NCI-H2171 treated with DMSO at 0.1 percent for 48 hours (cell line): ENCODE data around the gene ARHGEF11.

Experiments
- DNase-seq: peaks from one replicate; lab custom pipeline; 2025; lab: John Stamatoyannopoulos, UW

ARHGEF11 gene

DNA sequence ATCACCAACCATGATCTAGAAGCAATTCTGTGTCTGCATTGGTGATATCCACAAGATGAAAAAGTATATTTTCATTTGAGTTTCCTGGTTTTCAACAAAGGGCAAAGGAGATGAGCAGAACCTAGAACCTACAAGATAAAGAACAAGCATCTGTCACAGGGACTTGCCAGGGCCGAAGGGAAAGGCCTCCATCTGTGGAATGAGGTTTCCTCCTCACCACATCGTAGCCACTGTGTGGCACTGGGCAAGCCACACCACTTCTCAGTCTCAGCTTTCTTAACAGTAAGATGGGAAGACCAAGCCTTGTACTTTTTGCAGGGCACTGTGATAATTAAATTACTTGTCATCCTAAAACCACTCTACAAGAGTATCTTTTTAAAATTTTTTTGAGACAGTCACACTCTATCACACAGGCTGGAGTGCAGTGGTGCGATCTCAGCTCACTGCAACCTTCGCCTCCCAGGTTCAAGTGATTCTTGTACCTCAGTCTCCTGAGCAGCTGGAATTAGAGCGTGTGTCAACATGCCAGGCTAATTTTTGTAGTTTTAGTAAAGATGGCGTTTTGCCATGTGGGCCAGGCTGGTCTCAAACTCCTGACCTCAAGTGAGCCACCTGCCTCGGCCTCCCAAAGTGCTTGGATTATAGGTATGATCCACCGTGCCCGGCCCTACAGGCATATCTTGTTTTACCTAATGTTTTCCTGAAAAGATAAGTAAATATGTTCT, 45.8 kb downstream of the ARHGEF11 start:
- no peak for DNase-seq

DNA sequence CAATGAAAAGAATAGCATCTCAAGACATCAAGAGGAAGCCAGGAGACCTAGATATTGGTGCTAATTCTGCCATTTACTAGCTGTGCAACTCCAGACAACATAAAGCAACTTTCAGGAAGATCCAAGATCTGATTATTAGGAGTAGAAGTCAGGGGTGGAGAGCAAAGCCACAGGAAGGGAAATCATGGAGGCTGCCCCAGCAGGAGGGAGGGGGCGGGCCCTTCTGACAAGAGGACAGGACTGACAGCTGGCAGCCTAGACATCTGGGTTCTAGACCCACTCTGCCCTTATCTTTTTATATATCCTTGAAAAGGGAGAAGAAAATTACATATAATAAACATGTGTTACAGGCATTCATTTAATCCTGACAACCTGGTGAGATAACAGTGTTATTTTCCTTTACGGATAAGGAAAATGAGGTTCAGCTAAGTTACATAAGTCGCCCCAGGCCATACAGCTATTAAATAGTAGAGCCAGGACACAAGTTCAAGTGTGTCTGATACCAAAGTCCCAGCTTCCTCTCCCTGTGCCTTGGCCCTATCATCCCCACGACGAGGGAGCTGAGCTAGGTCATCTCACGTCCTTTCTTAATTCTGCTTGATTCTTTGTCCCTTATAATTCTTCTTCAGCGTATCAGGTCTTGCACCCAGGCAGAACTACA, 46.6 kb downstream of the ARHGEF11 start:
- DNase-seq = no peak

DNA sequence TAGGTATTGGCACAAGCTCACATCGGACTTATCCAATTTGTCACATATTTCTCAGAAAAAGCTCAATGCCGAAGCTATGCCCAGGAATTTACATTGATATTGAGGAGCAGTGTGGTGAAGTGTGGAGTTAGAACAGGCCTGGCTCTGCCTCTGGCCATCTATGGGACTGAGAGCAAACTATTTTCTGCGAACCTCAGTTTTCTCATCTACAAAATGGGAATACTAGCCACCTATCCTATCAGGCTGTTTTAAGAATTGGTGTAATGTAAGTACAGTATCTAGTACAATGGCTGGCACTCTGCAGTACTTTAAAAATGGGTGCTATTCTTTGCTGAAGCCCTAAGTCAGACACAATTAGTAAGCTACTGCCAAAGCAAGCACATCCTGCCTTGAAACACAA, 47.2 kb downstream of the ARHGEF11 start:
- DNase-seq = no peak

DNA sequence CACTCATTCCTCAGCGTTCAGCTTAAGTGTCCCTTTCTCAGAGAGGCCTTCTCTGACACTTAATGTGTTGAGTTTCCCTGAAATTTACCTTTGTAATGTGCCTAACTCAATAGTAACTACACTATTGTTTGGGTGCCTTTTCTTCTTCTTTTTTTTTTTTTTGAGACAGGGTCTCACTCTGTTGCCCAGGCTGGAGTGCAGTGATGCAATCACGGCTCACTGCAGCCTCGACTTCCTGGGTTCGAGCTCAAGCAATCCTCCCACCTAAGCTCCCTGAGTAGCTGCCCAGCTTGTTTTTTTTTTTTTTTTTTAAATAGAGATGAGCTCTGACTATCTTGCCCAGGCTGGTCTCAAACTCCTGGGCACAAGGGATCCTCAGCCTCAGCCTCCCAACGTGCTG, 50.1 kb downstream of the ARHGEF11 start:
- DNase-seq = no peak

DNA sequence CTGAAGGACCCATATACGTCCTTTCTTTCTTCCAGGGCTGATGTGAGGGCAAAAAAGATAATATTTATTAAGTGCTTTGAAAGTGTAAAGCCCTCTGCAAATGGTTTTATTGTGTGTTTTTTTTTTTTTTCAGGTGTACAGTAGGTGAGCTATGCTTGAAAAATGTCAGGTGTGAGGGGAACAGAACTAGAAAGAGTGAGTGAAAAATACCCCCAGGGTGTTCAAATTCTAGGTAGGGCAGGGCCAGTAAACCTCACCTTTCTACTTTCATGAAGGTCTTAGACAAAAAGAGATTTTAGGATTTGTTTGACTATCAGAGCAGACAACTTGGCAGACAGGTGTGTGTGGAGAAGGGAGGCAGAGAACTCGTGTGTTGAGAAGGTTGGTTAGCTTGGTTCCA, 51.3 kb downstream of the ARHGEF11 start:
- DNase-seq = no peak

DNA sequence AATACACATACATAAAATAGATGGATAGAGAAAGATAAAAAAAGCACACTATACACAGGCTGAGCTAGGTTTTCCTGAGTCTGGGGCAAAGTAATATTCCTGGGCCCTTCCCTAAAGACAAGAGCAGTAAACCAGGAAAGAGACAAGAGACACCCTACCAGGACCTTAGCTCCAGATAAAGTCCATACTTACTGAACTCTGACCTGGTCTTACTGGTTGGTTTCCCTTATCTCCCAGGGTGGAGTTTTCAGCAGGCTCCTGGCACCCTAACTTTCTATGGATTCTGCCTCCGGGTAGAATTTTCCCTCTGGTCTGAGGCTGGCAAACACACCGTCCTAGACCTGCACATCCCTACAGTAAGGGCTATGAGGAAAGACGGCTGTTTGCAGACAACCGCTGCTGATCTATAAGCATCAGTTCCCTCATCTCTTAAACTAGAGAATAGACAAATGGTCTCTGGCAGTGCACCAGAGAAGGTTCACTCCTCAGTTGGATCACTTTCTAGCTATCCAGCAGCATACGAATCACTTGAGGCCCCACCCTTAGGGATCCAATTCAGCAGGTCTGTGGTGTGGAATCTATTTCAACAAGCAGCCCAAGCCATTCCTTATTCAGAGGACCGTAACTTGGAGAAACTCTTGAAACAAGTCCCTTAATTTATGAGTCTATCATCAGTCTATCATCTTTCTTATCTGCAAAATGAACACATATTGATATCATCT, 52.0 kb downstream of the ARHGEF11 start:
- DNase-seq = no peak

DNA sequence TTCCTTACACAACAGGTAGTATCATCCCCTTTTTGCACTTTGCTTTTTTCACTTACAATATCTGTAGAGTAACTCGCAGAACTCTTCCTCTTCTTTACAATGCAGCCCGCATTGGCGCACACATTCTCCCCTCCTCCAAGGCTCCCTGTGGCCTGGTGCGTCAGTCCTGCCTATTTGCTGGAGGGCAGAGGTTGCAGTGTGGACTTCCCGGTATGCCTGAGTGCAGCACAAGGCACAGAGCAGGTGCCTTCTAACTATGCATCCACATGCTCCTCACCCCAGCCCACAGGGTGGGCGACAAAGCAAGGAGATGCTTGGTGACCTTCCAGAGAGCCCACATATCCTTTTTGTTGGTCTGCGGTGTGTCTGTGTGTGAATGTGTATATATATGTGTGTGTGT, 53.3 kb downstream of the ARHGEF11 start:
- no peak for DNase-seq

DNA sequence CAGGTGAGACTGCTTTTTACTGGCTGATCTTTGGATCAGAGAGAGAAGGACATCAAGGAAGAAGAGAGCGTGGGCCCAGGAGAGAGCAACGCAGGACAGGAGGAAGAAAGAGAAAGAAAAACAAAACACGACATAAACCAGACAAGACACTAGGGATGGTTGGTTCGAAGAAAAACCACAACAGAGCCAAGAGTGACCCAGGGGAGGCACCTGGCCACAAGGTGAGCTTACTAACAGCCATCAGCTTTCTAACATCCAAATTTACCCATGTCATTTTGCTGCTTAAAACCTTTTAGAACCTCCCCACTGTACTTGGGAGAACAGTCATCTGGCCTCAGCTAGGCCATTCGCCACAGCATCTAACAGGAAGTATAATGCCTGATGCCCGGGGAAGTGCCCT, 57.8 kb downstream of the ARHGEF11 start:
- DNase-seq = no peak

DNA sequence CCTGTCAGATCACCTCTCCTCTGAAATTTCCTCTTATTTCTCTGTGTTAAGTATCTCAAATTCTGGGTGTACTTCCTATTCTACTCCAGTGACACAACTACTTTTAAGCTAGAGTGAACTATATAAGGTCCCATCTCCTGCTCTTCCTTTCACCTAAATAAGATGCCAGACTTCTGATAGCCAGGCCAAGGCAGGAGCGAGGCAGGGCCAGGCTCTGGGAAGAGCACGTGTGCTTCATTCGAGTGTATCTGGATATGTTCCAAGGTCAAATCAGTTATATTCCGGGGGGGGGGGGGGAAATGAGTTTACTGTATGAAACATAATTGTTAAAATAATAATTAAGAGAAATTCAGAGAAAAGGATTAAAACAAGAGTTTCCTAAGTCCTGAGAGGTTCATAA, 65.0 kb downstream of the ARHGEF11 start:
- DNase-seq = no peak

DNA sequence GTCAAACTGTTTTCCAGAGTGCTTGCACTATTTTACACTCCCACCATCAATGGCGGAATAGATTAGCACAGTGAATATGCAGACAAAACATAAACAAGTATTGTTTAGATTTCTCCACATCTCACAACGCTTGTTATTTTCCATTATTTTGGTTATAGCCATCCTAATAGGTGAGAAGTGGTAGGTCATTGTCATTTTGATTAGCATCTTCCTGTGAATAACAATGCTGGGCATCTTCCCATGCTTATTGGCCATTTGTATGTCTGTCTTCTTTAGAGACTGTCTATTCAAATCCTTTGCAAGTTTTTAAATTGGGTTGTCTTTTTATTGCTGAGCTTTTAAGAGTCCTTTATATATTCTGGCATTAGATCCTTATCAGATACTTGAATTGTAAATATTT, 70.5 kb downstream of the ARHGEF11 start:
- no peak for DNase-seq

DNA sequence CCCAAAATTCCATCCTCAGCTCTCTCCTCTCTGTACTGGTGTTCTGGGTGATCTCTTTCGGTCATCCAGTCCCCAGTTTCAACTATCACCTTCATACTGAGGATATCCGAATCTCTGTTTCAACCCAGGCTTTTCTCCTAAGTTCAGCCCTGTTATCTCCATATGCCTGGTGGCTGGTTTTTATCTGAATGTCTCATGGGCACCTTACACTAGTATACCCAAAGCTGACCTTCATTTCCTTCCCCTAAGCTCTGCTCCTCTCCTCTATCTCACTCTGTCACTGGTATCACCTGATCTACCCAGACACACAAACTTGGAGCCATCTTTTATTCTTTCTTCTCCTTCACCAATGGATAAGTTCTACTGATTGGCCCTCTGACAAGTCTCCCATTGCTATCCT, 72.1 kb downstream of the ARHGEF11 start:
- no peak for DNase-seq

DNA sequence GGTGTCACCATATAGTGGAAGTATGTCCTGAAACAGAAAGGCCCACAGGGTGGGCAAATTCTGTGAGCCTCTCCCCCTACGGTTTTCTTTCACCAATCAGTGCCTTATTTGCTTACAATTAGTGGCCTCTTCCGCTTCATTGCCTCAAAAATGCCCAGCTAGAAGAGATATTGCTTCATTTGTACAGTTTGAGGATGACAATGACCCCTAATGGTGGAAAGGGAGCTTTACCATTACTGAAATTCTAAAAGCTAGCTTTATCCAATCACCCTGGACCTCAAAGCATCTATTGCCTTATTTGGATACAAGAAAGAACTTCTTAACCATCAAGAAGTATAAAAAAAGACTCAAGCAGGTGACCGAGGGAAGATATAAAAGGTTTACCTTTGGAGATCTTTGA, 75.5 kb downstream of the ARHGEF11 start:
- DNase-seq = no peak

DNA sequence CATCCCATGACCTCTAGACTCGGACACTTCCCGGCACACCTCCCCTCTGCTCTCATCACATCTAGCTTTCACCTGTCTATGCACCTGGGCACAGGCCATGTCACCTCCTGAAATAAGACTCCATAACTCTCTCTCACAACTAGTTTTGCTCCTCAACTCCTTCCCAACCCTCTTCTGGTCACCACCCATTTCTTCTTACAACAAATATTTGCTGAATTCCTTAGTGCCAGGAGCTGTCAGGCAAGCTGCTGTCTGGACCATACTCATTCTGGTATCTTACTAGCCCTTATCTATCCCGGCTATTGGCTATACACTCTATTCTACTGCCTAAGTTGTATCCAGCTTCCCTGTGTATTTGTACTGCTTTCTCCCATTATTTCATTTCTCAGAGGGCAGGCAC, 76.0 kb downstream of the ARHGEF11 start:
- DNase-seq = no peak

DNA sequence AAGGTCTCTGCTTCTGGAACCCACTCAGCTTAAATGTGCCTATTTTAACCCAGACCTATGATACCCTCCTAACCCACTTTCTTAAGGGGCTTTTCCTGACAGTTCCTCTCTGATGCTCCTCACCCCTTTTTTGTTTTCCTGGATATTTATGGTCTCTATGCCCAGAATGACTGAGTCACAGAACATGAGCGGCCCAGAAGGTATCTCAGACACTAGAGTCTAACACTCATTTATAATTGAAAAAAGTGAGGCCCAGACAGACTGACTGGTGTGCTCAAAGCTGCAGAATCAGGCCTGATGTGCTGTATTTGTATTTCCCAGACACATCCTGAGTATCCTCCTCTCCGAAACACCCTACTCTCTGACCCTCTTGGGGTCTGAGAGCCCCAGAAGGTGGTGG, 81.1 kb downstream of the ARHGEF11 start:
- no peak for DNase-seq

DNA sequence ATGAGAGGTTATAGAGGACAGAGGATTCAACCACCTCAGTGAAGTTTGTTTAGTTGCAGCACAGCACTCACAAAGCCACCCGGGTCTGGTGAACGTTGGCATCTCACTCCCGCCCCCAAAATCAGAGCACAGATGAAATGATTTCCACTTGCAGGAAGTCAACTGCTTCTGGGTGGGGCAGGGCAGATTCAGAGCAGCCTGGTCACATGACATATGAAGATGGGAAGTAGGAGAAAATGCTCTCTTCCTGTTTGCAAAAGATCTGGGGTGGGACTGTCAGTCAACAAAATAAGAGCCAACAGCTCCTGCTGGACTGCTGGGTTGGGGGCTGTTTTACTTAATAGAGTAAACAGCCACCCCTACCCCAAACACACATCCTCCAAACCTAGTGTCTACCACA, 81.9 kb downstream of the ARHGEF11 start:
- no peak for DNase-seq

DNA sequence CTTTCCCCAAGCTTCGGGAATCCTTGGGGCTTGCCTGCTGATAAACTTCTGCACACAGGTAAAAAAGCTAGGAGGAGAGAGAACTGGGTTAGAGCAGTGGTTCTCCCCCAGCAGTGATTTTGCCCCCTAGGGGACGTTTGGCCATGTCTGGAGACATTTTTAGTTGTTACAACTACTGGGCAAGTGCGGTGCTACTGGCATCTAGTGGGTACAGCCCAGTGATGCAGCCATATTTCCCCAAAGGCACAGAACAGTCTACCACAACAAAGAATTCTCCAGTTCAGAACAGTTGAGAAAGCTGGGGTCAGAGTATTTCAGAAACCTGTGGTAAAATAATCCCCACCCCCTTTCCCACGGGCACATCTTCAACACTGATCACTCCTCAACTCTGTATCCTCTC, 83.8 kb downstream of the ARHGEF11 start:
- no peak for DNase-seq

DNA sequence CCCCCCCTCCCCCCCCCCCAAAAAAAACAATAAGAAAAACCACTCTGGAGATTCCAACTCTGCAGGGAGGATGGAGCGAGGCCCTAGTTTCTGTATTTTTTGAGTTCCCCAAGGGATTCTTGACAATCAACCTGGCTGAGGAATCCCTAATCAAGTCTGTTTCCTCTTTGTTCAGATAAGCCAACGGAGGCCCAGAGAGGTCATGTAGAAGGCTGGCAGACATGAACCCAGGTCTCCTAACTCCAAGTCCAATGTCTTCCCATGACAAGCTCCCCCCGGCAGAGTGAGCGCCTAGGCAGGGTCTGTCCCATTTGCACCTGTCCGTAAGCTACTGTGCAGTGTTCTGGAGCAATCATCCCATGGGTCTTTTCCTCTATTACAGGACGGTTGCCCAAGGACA, 85.6 kb downstream of the ARHGEF11 start:
- DNase-seq = no peak

DNA sequence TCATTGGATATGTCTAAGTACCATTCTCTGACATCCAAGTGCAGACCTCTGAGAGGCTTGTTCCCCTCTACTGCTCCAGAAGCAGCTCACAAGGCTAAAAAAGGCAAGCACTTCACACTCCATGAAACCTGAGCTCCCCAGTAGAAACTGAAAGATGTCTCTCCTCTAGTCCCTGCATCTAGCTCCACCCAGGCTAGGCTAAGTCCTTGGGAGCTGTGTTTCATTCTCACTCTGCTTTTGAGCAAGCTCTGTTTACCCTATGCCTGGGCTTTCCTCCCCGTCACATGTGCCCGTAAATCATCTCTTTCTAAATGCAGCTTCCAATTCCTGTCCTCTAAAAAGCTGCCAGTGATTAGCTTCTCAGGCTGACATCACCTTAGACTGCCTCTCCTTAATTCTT, 86.1 kb downstream of the ARHGEF11 start:
- DNase-seq = peak; percentile 29

DNA sequence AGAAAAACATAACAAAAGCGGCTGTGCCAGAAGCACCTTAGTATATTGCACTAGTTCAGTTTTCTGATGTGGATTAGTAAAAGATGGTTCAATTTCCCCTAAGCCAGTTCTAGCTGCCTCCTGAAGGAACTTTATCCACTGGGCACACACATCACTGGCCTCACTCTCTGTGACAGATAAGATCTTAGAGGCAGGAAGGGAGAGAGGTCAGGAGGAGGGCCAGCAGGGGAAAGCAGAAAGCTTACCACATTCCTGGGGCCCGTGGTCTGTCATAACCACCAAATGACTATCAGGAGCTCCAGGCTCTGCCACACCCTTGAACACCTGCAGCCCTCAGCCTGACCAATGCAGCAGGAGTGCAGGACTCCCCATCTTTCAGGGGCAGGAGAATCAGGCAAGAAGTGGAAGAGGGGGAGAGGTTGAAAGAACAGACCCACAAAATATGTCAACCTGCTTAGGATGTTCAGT, 87.3 kb downstream of the ARHGEF11 start:
- no peak for DNase-seq

DNA sequence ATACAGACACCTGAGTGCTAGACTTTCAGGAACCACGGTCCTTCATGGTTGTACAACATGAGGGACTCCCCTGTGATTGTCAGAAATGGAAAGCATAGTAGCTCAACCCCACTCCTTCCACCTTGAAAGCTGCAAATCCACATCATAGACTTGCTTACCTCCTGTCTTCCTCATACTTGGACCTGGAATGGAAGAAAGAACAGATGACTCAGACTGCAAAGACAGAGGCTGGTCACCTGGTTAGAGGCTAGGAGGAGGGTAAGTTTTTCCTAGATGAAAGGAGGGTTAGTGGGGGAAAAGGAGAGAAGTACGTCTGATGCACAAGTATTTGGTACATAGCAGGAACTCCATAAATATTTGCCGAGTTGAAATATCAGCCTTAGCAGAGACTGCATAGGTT, 87.9 kb downstream of the ARHGEF11 start:
- no peak for DNase-seq

DNA sequence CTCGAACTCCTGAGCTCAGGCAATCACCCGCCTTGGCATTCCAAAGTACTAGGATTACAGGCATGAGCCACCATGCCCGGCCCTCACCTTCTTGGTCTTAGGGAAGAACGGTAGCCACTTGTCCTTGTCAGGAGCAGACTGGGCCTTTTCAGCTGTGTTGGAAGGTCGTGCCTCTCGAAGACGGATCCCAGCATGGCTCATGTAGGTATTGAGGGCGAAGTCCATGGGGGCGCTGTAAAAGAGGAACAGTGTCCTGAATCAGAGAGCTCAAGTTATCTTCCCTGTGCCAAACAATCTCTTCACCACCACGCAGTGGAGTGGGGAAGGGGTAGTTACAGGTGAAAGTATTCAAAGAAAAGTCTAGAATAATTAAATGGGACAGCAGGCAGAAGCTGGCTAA, 89.2 kb downstream of the ARHGEF11 start:
- DNase-seq = no peak

DNA sequence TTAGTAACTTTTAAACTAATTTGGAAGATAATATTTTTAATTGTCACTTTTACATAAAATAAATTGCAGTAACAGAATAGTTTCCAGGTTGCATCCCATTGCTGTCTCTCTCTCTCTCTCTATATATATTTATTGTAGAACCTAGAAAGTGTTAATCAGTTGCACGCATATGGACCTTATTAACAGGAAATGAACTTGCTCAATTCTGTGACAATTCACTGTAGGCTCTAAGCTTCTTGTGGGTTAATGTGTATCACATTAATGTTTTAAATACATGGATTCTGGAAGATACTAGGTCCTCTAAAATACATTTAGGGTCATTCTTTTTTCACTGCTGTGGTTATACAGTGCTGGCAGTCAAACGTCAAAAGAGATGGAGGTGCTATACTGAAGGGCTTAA, 92.0 kb downstream of the ARHGEF11 start:
- no peak for DNase-seq

DNA sequence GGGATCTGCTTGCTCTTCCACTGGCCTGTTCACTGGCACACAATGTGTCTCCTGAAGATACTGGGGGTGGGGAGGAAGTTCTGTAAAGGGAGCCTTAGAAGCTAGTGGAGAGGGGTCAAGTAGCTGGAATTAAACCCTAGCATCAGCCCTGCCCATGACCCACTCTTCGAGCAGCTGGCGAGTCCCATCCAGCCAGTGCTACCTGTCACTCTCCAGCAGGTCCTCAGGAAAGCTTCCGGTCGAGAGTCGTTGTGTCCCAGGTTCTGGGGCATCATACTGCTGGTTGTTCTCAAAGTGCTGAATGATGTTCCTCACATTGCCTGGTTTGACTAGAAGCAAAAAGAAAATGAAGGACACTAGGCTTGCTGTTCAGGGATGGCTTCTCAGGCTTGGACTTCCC, 94.2 kb downstream of the ARHGEF11 start:
- no peak for DNase-seq
